Tibial artery (tissue), 4 donors: ENCODE results near the gene MYMK.

Experiments used
- DNase-seq, 2 donors: peaks; one replicate each; pipeline ENCODE4 v3.0.0-alpha.2; 2019
- H3K27ac ChIP-seq, 2 donors: fragments of 200-600 bp; sonication (generic) in 1 of 2; 1 replicate in 1 of 2; 2 replicates in 1 of 2; pipeline ENCODE4 v1.5.1; 2018 to 2019; ENCODE audit warnings: mild to moderate bottlenecking in 1 of 2
- H3K27me3 ChIP-seq, 2 donors: fragments of 200-600 bp; sonication (generic) in 1 of 2; one replicate each; pipeline versions ENCODE4 v1.5.1 to v1.6.0; 2016 to 2019
- H3K36me3 ChIP-seq, 3 donors: fragments of 200-600 bp; sonication (generic) in 2 of 3; one replicate each; pipeline ENCODE4 v1.5.1; 2016 to 2019; ENCODE audit warnings: mild to moderate bottlenecking in 2 of 3
- H3K4me1 ChIP-seq, 4 donors: fragments of 200-600 bp; sonication (generic) in 2 of 4; 1 replicate in 3 of 4; 2 replicates in 1 of 4; pipeline ENCODE4 v1.5.1; 2016 to 2019
- H3K4me3 ChIP-seq, 2 donors: fragments of 200-600 bp; sonication (generic) in 1 of 2; 1 replicate in 1 of 2; 2 replicates in 1 of 2; pipeline ENCODE4 v1.5.1; 2018 to 2019; ENCODE audit warnings: mild to moderate bottlenecking in 2 of 2
- H3K9me3 ChIP-seq, 3 donors: fragments of 200-600 bp; sonication (generic) in 1 of 3; one replicate each; pipeline ENCODE4 v1.5.1; 2016 to 2019
- CTCF ChIP-seq, 2 experiments: fragments of 200-600 bp in 1 of 2; fragments of 450-650 bp in 1 of 2; IDR thresholded peaks; one replicate each; pipeline ENCODE4 v1.5.1; 2017 to 2019; ENCODE audit warnings: antibody characterized with exemption in 2 of 2, mild to moderate bottlenecking in 1 of 2, moderate library complexity in 1 of 2
- intact Hi-C: fragments of 100-400 bp; cut with DNase I; formaldehyde crosslinking; loops from one replicate; pipeline ENCODE4 v1.15.0; 2023; ENCODE audit warnings: low total_unique reads

Gene MYMK

GRCh38 chr9:133494636-133495326, 30.0 kb downstream of the MYMK start:
- DNase-seq = no peak
- Histone ChIP-seq H3K9me3 (no peaks in the 10 kb centered on the region), H3K4me1 (peaks cover 7 to 28% (median 19%) of the 10 kb centered on the region in 4 donors), H3K4me3 (no peak overlapping the region), H3K27me3 (peaks cover 0 to 26% of the 10 kb centered on the region in 2 donors), H3K36me3 (no peaks in the 10 kb centered on the region), H3K27ac (no peak overlapping the region)
- intact Hi-C loops = no loop called here
- TF ChIP-seq CTCF (IDR thresholded peaks at IDR 0.05) = no peak

- intact Hi-C loops = no loop called here
- Histone ChIP-seq H3K4me3 (no peak overlapping the region), H3K27me3 (peaks cover 0 to 20% of the 10 kb centered on the region in 2 donors), H3K27ac (no peak overlapping the region), H3K9me3 (no peaks in the 10 kb centered on the region), H3K36me3 (no peaks in the 10 kb centered on the region), H3K4me1 (peaks cover 7 to 28% (median 19%) of the 10 kb centered on the region in 4 donors)
- no peak for TF ChIP-seq CTCF (IDR thresholded peaks at IDR 0.05)
- no peak for DNase-seq
Measured at GRCh38 chr9:133493845-133494540, 30.8 kb downstream of the MYMK start.

GRCh38 chr9:133493428-133493827, 31.3 kb downstream of the MYMK start:
- H3K36me3 ChIP-seq = no peaks in the 10 kb centered on the region
- intact Hi-C loops = no loop called here
- H3K27ac ChIP-seq = no peak overlapping the region
- no peak overlapping the region for H3K4me3 ChIP-seq
- peaks cover 0 to 15% of the 10 kb centered on the region in 2 donors for H3K27me3 ChIP-seq
- no peak for DNase-seq
- TF ChIP-seq CTCF (IDR thresholded peaks at IDR 0.05) = no peak
- H3K9me3 ChIP-seq = no peaks in the 10 kb centered on the region
- H3K4me1 ChIP-seq = peaks cover 7 to 28% (median 19%) of the 10 kb centered on the region in 4 donors

GRCh38 chr9:133492061-133493021, 32.4 kb downstream of the MYMK start:
- peak overlapping the region; percentile 42 to 65 for H3K27ac ChIP-seq
- no peak for TF ChIP-seq CTCF (IDR thresholded peaks at IDR 0.05)
- H3K27me3 ChIP-seq = peaks cover 0 to 21% of the 10 kb centered on the region in 2 donors
- intact Hi-C loops = no loop called here
- no peaks in the 10 kb centered on the region for H3K9me3 ChIP-seq
- H3K4me1 ChIP-seq = peaks cover 7 to 28% (median 19%) of the 10 kb centered on the region in 4 donors
- no peak overlapping the region for H3K4me3 ChIP-seq
- no peak for DNase-seq
- H3K36me3 ChIP-seq = no peaks in the 10 kb centered on the region

GRCh38 chr9:133491656-133491925, 33.2 kb downstream of the MYMK start:
- H3K9me3 ChIP-seq = no peaks in the 10 kb centered on the region
- peaks cover 7 to 28% (median 19%) of the 10 kb centered on the region in 4 donors for H3K4me1 ChIP-seq
- DNase-seq = no peak
- H3K4me3 ChIP-seq = no peak overlapping the region
- H3K27me3 ChIP-seq = peaks cover 0 to 18% of the 10 kb centered on the region in 2 donors
- TF ChIP-seq CTCF (IDR thresholded peaks at IDR 0.05) = no peak
- intact Hi-C loops = loop anchor here (2.0 kb wide), 1 partner anchor 301 kb away; no protein-coding TSS in a partner anchor
- peak overlapping the region; percentile 42 to 65 for H3K27ac ChIP-seq
- no peaks in the 10 kb centered on the region for H3K36me3 ChIP-seq
